HepG2 (cell line): Measurements from ENCODE around the gene ADGRD1. TPM values are rescaled to one million over a fixed set of nuclear protein-coding genes. Genes with fewer than 3 reads are reported as not detected.

Experiments used
- AKNA ChIP-seq: sonication (generic); formaldehyde crosslinking; IDR thresholded peaks from 2 replicates; pipeline ENCODE4 v1.4.0; 2020; ENCODE audit warnings: missing genetic modification reagents, borderline replicate concordance
- GATAD1 ChIP-seq: IDR thresholded peaks from 2 replicates; pipeline ENCODE4 v1.6.1; 2016; ENCODE audit warnings: missing genetic modification reagents, missing compliant biosample characterization
- MLXIP ChIP-seq: sonication (generic); formaldehyde crosslinking; IDR thresholded peaks from 2 replicates; pipeline ENCODE4 v1.9.0; 2021; ENCODE audit warnings: missing genetic modification reagents, borderline replicate concordance
- NFE2L1 ChIP-seq: sonication (generic); formaldehyde crosslinking; IDR thresholded peaks from 2 replicates; pipeline ENCODE4 v1.4.0; 2020; ENCODE audit warnings: missing genetic modification reagents, mild to moderate bottlenecking, borderline replicate concordance
- PCBP2 ChIP-seq: fragments of 200-400 bp; formaldehyde crosslinking; optimal IDR thresholded peaks from 2 replicates; pipeline ENCODE3; 2018; ENCODE audit warnings: low read length, low read depth; ENCODE audit not compliant: poor library complexity, severe bottlenecking
- YEATS2 ChIP-seq: sonication (generic); formaldehyde crosslinking; IDR thresholded peaks from 2 replicates; pipeline ENCODE4 v1.4.0; 2020; ENCODE audit warnings: missing genetic modification reagents, borderline replicate concordance
- ZNF138 ChIP-seq: sonication (generic); formaldehyde crosslinking; IDR thresholded peaks from 2 replicates; pipeline ENCODE4 v1.5.0; 2020; ENCODE audit warnings: mild to moderate bottlenecking, low read depth, missing genetic modification reagents
- ZNF235 ChIP-seq: sonication (generic); formaldehyde crosslinking; IDR thresholded peaks from 2 replicates; pipeline ENCODE4 v1.8.1; 2023; ENCODE audit warnings: mild to moderate bottlenecking, missing genetic modification reagents, borderline replicate concordance
- ZNF660 ChIP-seq: sonication (generic); formaldehyde crosslinking; IDR thresholded peaks from 2 replicates; pipeline ENCODE4 v1.5.1; 2020; ENCODE audit warnings: mild to moderate bottlenecking, low read depth, missing genetic modification reagents, borderline replicate concordance
- polyA plus RNA-seq, 8 experiments: library from polyadenylated mRNA; depleted of rRNA in 3 of 8; stranded (reverse) in 7 of 8; unstranded in 1 of 8; fragments of >200 nt; fragmentation: Illumina TruSeq in 4 of 8; extraction: Trizol in 4 of 8; gene quantifications; 2 replicates each; pipeline versions ENCODE4 v1.2.1 to v1.2.3, GENCODE V29; 2011 to 2016; ENCODE audit warnings: low read depth in 4 of 8, missing spikeins in 1 of 8, mixed read lengths in 1 of 8; ENCODE audit not compliant: insufficient read depth in 1 of 8
- total RNA-seq, 5 experiments: library from RNA; depleted of rRNA; stranded (reverse); fragments of >200 nt; fragmentation: Illumina TruSeq; extraction: Trizol; gene quantifications; 2 replicates each; pipeline ENCODE4 v1.2.3, GENCODE V29; 2016; ENCODE audit warnings: low read depth in 1 of 5
- TF ChIP-seq, protein P1 (sequence below), 2 experiments: sonication (generic) in 1 of 2; formaldehyde crosslinking in 1 of 2; IDR thresholded peaks; 2 replicates each; pipeline versions ENCODE4 v1.5.1 to v1.6.1; 2011 to 2020; ENCODE audit warnings: borderline replicate concordance in 1 of 2, low read depth in 1 of 2, low read length in 1 of 2, mild to moderate bottlenecking in 1 of 2, missing genetic modification reagents in 1 of 2, moderate library complexity in 1 of 2
- TF ChIP-seq, protein P2 (sequence below): sonication (generic); formaldehyde crosslinking; IDR thresholded peaks from 2 replicates; pipeline ENCODE4 v1.4.0; 2020; ENCODE audit warnings: low read depth, missing genetic modification reagents

Gene ADGRD1
- total and polyA plus RNA-seq, 2 of the 13 experiments (the other 11 are each of a cell fraction or from before 2014, with no cell fraction given), result 0.46 to 12.4 TPM

DNA sequence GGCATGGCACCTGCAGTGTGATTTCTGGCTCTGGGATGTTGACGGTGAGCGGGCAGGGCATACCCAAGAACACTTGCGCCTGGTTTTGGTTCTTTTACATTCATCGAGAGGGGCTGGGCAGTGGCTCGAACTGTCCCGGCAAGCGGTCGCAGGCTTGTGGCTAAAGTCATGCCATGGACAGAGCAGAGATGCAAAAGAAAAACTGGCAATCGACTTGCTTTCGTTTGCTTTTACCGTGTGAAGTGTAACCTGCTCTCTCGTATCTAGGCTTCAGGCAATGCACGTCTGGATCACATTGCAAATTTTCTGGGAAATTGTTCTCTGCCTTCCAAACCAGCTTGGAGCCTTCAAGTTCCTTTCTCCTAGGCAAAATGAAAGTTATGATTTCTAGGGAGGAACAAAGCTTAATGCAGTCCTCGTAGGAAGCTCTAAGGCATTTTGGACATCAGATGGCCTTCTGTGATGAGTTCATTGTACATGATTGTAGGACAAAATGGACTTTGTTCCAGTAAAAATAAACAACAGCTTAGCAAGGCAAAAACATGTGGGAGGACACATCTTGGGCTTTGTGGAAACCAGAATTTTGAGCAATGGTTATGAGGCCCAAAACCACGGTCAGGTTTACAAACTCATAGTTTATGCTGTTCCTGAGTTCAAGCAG, 18.3 kb downstream of the ADGRD1 start (continued):
- no peak for TF ChIP-seq AKNA (CRISPR knock-in tag)
- no peak for TF ChIP-seq ZNF138 (CRISPR knock-in tag)
- TF ChIP-seq ZNF235 (CRISPR knock-in tag), result no peak
- TF ChIP-seq MLXIP, result no peak
- TF ChIP-seq, protein P1, sequence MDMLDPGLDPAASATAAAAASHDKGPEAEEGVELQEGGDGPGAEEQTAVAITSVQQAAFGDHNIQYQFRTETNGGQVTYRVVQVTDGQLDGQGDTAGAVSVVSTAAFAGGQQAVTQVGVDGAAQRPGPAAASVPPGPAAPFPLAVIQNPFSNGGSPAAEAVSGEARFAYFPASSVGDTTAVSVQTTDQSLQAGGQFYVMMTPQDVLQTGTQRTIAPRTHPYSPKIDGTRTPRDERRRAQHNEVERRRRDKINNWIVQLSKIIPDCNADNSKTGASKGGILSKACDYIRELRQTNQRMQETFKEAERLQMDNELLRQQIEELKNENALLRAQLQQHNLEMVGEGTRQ (IDR thresholded peaks at IDR 0.05; ENCODE audit: low read depth, low read length), result no peak
- TF ChIP-seq, protein P1 (CRISPR knock-in tag; IDR thresholded peaks at IDR 0.05; ENCODE audit: borderline replicate concordance), result no peak
- no peak for TF ChIP-seq ZNF660 (CRISPR knock-in tag)
- no peak for TF ChIP-seq NFE2L1 (CRISPR knock-in tag)
- TF ChIP-seq, protein P2, sequence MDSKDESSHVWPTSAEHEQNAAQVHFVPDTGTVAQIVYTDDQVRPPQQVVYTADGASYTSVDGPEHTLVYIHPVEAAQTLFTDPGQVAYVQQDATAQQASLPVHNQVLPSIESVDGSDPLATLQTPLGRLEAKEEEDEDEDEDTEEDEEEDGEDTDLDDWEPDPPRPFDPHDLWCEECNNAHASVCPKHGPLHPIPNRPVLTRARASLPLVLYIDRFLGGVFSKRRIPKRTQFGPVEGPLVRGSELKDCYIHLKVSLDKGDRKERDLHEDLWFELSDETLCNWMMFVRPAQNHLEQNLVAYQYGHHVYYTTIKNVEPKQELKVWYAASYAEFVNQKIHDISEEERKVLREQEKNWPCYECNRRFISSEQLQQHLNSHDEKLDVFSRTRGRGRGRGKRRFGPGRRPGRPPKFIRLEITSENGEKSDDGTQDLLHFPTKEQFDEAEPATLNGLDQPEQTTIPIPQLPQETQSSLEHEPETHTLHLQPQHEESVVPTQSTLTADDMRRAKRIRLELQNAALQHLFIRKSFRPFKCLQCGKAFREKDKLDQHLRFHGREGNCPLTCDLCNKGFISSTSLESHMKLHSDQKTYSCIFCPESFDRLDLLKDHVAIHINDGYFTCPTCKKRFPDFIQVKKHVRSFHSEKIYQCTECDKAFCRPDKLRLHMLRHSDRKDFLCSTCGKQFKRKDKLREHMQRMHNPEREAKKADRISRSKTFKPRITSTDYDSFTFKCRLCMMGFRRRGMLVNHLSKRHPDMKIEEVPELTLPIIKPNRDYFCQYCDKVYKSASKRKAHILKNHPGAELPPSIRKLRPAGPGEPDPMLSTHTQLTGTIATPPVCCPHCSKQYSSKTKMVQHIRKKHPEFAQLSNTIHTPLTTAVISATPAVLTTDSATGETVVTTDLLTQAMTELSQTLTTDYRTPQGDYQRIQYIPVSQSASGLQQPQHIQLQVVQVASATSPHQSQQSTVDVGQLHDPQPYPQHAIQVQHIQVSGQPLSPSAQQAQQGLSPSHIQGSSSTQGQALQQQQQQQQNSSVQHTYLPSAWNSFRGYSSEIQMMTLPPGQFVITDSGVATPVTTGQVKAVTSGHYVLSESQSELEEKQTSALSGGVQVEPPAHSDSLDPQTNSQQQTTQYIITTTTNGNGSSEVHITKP (CRISPR knock-in tag), result no peak
- TF ChIP-seq GATAD1 (CRISPR knock-in tag), result no peak
- TF ChIP-seq PCBP2, result no peak
- TF ChIP-seq YEATS2, result no peak
